Heart right ventricle (tissue), 16 donors: ENCODE data around the gene RAI14. TPM values are rescaled to one million over a fixed set of nuclear protein-coding genes. Genes with fewer than 3 reads are reported as not detected.

ENCODE experiments used
- ATAC-seq, 8 donors: fragments of 200-7000 bp; cut with Tn5 transposase; one replicate each; pipeline ENCODE4 v1.9.1; 2020; ENCODE audit warnings: mild to moderate bottlenecking in 8 of 8, moderate library complexity in 8 of 8, moderate number of reproducible peaks in 1 of 8
- DNase-seq, 2 donors: peaks; one replicate each; pipeline ENCODE4 v3.0.0-alpha.2; 2020
- H3K27ac ChIP-seq, 10 donors: fragments of 200-600 bp; sonication (generic) in 2 of 10; one replicate each; pipeline versions ENCODE4 v1.5.0 to v1.8.0; 2020 to 2022; ENCODE audit warnings: mild to moderate bottlenecking in 3 of 10
- H3K27me3 ChIP-seq, 7 donors: fragments of 200-600 bp; one replicate each; pipeline ENCODE4 v1.8.0; 2021 to 2022; ENCODE audit warnings: mild to moderate bottlenecking in 2 of 7
- H3K36me3 ChIP-seq, 9 donors: fragments of 200-600 bp; sonication (generic) in 1 of 9; one replicate each; pipeline versions ENCODE4 v1.5.0 to v1.8.0; 2020 to 2022; ENCODE audit warnings: mild to moderate bottlenecking in 2 of 9
- H3K4me1 ChIP-seq, 9 donors: fragments of 200-600 bp; sonication (generic) in 1 of 9; one replicate each; pipeline versions ENCODE4 v1.5.0 to v1.8.0; 2020 to 2022; ENCODE audit warnings: mild to moderate bottlenecking in 4 of 9
- H3K4me3 ChIP-seq, 10 donors: fragments of 200-600 bp; sonication (generic) in 2 of 10; one replicate each; pipeline versions ENCODE4 v1.5.0 to v1.8.0; 2020 to 2022; ENCODE audit warnings: mild to moderate bottlenecking in 7 of 10, moderate library complexity in 2 of 10
- H3K9me3 ChIP-seq, 11 donors: fragments of 200-600 bp in 10 of 11; sonication (generic) in 2 of 11; one replicate each; pipeline versions ENCODE4 v1.5.0 to v1.8.0; 2013 to 2022; ENCODE audit warnings: mild to moderate bottlenecking in 2 of 11, control low read depth in 1 of 11, moderate library complexity in 1 of 11
- CTCF ChIP-seq, 9 donors: fragments of 200-600 bp; sonication (generic) in 2 of 9; IDR thresholded peaks; one replicate each; pipeline versions ENCODE4 v1.5.0 to v1.8.0; 2021 to 2022; ENCODE audit warnings: antibody characterized with exemption in 9 of 9, mild to moderate bottlenecking in 5 of 9, moderate library complexity in 1 of 9
- WGBS, 2 donors: extraction: QIAGEN DNeasy Blood & Tissue Kit; methylation state at CpG; one replicate each; pipeline ENCODE4 v1.1.7; 2013; ENCODE audit warnings: inconsistent platforms in 1 of 2; 5-methylcytosine and 5-hydroxymethylcytosine counted together
- intact Hi-C, 10 donors: fragments of 100-400 bp; cut with DNase I; formaldehyde crosslinking; loops; one replicate each; pipeline versions ENCODE4 v1.11.1 to v1.14.2; 2022
- polyA plus RNA-seq, 2 donors: library from polyadenylated mRNA; stranded (reverse); fragments of 200-250 nt; gene quantifications; one replicate each; pipeline ENCODE4 v1.2.3, GENCODE V29; 2013
- total RNA-seq, 10 donors: library from RNA; stranded (reverse); fragmentation: NEBNext Ultra II Directional in 3 of 10; extraction: Animal tissue kit (Norgen Biotek cat#: 25700) in 3 of 10; gene quantifications; one replicate each; pipeline versions ENCODE4 v1.2.1 to v1.2.4, GENCODE V29; 2021 to 2023
- donor health status: Arrhythmogenic right ventricular cardiomyopathy.
- donor health status: ischemic (EF 13 %, LVEDD 7.1; RV severe dilation, severe dysfunction).
- donor health status: healthy with polysubstance abuse.
- donor health status: DM: no; HTN: yes; CAD: no.
- donor health status: DM: no; HTN: no; CAD: no.
- donor health status: ischemic (EF 25% LVEDD 6.9; RV normal size, moderate dysfunction).
- donor health status: ischemic (EF 25% LVEDD 5.7; RV mildly dilated, moderate dysfunction).
- donor health status: healthy.
- donor health status: DM: yes; HTN: yes; CAD: no.
- donor health status: Ischemic cardiomyopathy.
- donor health status: ischemic (EF 35%, LVEDD 5.7; RV mildly dilated, moderate dysfunction).
- donor health status: nonischemic (EF 11% LVEDD 7.7; RV severe dilation, severe dysfunction).
- donor health status: DM: yes; HTN: yes; CAD: no.
- donor health status: PGD.
- donor health status: ischemic (EF 29% LVEDD 5.4; RV normal size, mild dysfunction).
- donor health status: nonischemic (EF 23%, LVEDD 6.1; RV moderate dilation, normal function).

Gene RAI14
- total and polyA plus RNA-seq, 12 donors = 3.3 to 25.5 (median 9.3) TPM

GRCh38 chr5:34660444-34660843, 4.3 kb downstream of the RAI14 start:
- Histone ChIP-seq H3K4me1 (peaks cover 0 to 38% (median 20%) of the 10 kb centered on the region in 9 donors), H3K27me3 (peaks cover 0 to 39% (median 0%) of the 10 kb centered on the region in 7 donors), H3K9me3 (peaks cover 0 to 7% (median 0%) of the 10 kb centered on the region in 11 donors), H3K27ac (no peak overlapping the region), H3K4me3 (no peak overlapping the region), H3K36me3 (no peaks in the 10 kb centered on the region)
- intact Hi-C loops = loop anchor here in 1 of 10 donors (10.0 kb wide), 1 partner anchor 254 kb away; the partner anchor contains the start of genes BRIX1 and RAD1
- WGBS, 2 donors = 94 to 98% methylated on average over 4 of the region's 4 CpGs
- DNase-seq (no peak), ATAC-seq (no peak)
- TF ChIP-seq CTCF (IDR thresholded peaks at IDR 0.05) = no peak

GRCh38 chr5:34663771-34664496, 7.8 kb downstream of the RAI14 start:
- peak overlapping the region in 2 of 10 donors; percentile 26 to 64 for H3K27ac ChIP-seq
- intact Hi-C loops = loop anchor here in 1 of 10 donors (10.0 kb wide), 1 partner anchor 251 kb away; the partner anchor contains the start of genes BRIX1 and RAD1
- 77 to 82% methylated on average over 7 of the region's 7 CpGs for WGBS, 2 donors
- no peak for TF ChIP-seq CTCF (IDR thresholded peaks at IDR 0.05)
- DNase-seq (no peak), ATAC-seq (peak in 5 of 8 donors; percentile 46 to 83 (median 61))
- H3K9me3 ChIP-seq = peaks cover 0 to 7% (median 0%) of the 10 kb centered on the region in 11 donors
- H3K4me1 ChIP-seq = peaks cover 0 to 15% (median 0%) of the 10 kb centered on the region in 9 donors
- H3K27me3 ChIP-seq = peaks cover 0 to 4% (median 0%) of the 10 kb centered on the region in 7 donors
- no peak overlapping the region for H3K4me3 ChIP-seq
- peaks cover 0 to 12% (median 0%) of the 10 kb centered on the region in 9 donors for H3K36me3 ChIP-seq

- DNase-seq (no peak), ATAC-seq (no peak)
- peaks cover 0 to 12% (median 0%) of the 10 kb centered on the region in 9 donors for H3K36me3 ChIP-seq
- peaks cover 0 to 7% (median 0%) of the 10 kb centered on the region in 11 donors for H3K9me3 ChIP-seq
- WGBS, 2 donors = 75 to 85% methylated on average over 8 of the region's 8 CpGs
- no peaks in the 10 kb centered on the region for H3K27me3 ChIP-seq
- H3K4me1 ChIP-seq = peaks cover 0 to 24% (median 2%) of the 10 kb centered on the region in 9 donors
- no peak overlapping the region for H3K4me3 ChIP-seq
- intact Hi-C loops = loop anchor here in 1 of 10 donors (10.0 kb wide), 1 partner anchor 248 kb away; the partner anchor contains the start of genes BRIX1 and RAD1
- no peak for TF ChIP-seq CTCF (IDR thresholded peaks at IDR 0.05)
- no peak overlapping the region for H3K27ac ChIP-seq
These were observed 10.4 kb downstream of the RAI14 start for GRCh38 chr5:34666392-34667080.

GRCh38 chr5:34667705-34668104, 11.6 kb downstream of the RAI14 start:
- intact Hi-C loops = loop anchor here in 1 of 10 donors (10.0 kb wide), 1 partner anchor 247 kb away; the partner anchor contains the start of genes BRIX1 and RAD1
- H3K4me3 ChIP-seq = no peak overlapping the region
- H3K9me3 ChIP-seq = peaks cover 0 to 7% (median 0%) of the 10 kb centered on the region in 11 donors
- WGBS, 2 donors = 81 to 89% methylated on average over 5 of the region's 5 CpGs
- peaks cover 0 to 28% (median 6%) of the 10 kb centered on the region in 9 donors for H3K4me1 ChIP-seq
- H3K27me3 ChIP-seq = no peaks in the 10 kb centered on the region
- H3K27ac ChIP-seq = no peak overlapping the region
- no peak for TF ChIP-seq CTCF (IDR thresholded peaks at IDR 0.05)
- ATAC-seq = no peak
- no peak for DNase-seq
- peaks cover 0 to 12% (median 0%) of the 10 kb centered on the region in 9 donors for H3K36me3 ChIP-seq
